DND-41 (cell line): ENCODE results near the gene STXBP6.

Source experiments
- EZH2 ChIP-seq: IDR thresholded peaks from 3 replicates; pipeline ENCODE4 v1.6.1; 2012; ENCODE audit warnings: borderline replicate concordance, low read depth, mild to moderate bottlenecking, moderate library complexity, low read length, inconsistent platforms; ENCODE audit not compliant: severe bottlenecking
- TF ChIP-seq, protein P1 (sequence below): IDR thresholded peaks from 2 replicates; pipeline ENCODE4 v1.5.1; 2012; ENCODE audit warnings: borderline replicate concordance, low read length, moderate library complexity, mild to moderate bottlenecking; ENCODE audit not compliant: poor library complexity, severe bottlenecking; ENCODE audit errors: extremely low read depth

DNA sequence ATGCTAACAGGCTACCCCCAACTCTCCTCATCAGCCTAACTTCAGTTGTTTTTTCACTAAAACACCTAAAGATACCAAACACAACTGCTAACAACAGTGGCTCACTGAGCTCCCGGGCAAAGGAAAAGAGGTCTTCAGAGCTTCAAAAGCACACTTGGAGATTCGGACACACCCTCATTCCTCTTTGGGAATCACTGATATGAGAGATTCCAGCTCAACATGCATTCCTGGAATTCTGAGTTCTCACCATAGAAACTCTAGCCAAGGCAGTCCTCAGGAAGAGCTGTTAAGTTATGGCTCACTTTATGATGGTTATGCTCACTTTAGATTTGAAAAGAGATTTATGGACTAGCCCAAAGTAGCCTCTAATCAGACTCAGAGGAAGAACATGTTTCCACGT lies 40.1 kb downstream of the STXBP6 start:
- TF ChIP-seq EZH2 = no peak
- TF ChIP-seq, protein P1, sequence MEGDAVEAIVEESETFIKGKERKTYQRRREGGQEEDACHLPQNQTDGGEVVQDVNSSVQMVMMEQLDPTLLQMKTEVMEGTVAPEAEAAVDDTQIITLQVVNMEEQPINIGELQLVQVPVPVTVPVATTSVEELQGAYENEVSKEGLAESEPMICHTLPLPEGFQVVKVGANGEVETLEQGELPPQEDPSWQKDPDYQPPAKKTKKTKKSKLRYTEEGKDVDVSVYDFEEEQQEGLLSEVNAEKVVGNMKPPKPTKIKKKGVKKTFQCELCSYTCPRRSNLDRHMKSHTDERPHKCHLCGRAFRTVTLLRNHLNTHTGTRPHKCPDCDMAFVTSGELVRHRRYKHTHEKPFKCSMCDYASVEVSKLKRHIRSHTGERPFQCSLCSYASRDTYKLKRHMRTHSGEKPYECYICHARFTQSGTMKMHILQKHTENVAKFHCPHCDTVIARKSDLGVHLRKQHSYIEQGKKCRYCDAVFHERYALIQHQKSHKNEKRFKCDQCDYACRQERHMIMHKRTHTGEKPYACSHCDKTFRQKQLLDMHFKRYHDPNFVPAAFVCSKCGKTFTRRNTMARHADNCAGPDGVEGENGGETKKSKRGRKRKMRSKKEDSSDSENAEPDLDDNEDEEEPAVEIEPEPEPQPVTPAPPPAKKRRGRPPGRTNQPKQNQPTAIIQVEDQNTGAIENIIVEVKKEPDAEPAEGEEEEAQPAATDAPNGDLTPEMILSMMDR = no peak
